ENCODE results near the gene IMPA2.

Gene IMPA2

DNA sequence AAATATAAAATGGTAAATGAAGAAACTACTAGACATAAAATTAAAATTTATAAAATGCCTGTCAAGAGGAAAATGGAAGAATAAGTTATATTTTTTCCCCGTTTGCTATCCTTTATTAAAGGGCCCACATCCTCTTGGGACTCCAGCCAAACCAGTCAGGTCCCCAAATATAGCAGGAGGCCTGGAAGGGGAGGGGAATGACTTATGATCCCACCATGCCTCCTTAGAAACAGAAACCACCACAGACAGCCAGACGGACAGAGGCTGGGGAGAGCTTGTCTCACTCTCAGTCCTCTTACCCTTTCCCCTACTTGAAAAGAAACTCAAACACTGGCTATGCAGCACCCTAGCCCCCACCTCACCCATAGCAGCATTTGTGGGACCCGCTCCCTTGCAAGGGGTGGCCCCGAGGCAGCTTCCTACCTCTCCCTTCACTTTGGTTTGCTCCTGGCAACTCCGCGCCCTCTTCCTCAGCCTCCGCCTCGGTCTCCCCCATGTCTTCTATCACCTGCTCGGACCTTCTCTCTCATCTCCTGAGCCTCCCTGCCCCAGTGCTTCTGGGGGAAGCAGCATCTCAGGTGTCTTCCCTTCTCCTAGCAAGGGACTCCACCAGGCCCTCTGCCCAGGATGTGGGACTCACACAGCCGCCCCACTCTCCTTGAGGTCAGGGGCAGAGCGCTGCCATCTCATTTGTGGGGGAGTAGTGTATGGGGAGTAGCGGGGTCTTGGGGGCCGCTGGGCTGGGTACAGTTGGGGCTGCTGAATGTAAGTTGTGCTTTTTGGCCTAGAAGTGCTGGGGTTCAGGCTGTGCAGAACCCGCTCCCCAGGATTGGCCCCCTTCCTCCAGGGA lies 75.0 kb downstream of the IMPA2 start:
- H3K4me1 ChIP-seq (ENCODE audit: control insufficient read depth, insufficient read depth, low read length) = no peaks in the 10 kb centered on the region
- H3K36me3 ChIP-seq (ENCODE audit: control insufficient read depth in 2 of 2, insufficient read depth in 2 of 2, low read length in 2 of 2) = no peaks in the 10 kb centered on the region
- H3K27ac ChIP-seq (ENCODE audit: low read length) = no peak overlapping the region
- H3K4me3 ChIP-seq (ENCODE audit: low read length in 2 of 2) = no peak overlapping the region
- H3K27me3 ChIP-seq (ENCODE audit: control insufficient read depth in 1 of 2, insufficient read depth in 2 of 2, low read length in 2 of 2) = no peaks in the 10 kb centered on the region
- H3K9ac ChIP-seq (ENCODE audit: low read length in 2 of 2) = no peak overlapping the region
- no peaks in the 10 kb centered on the region for H3K9me3 ChIP-seq (ENCODE audit: control insufficient read depth in 2 of 2, low read length in 2 of 2)

DNA sequence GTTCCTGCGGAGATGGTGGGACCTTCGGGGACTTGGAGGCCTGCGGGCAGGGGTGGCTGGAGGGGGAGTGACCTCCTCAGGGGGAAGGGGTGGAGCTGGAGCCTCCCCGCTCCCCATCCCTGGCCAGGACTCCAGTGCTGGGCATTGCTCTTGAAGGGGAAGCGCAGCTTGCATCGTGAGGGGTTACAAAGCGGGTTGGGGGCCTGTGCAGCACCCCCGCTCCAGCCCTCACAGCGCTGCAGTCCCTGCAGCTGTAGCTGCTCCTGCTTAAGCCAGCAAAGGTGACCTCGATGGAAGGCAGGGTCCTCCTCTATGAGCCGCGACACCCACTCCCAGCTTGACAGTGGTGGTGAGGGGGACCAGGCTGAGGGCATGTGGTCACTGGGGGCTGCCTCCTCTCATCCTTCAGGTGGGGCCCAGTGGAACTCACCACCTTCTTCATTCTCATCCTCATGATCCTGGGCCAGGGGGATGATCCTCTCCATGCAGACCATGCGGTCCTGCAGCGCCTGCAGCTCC lies 75.6 kb downstream of the IMPA2 start:
- Histone ChIP-seq H3K4me3 (ENCODE audit: low read length in 2 of 2) (no peak overlapping the region), H3K9ac (ENCODE audit: low read length in 2 of 2) (no peak overlapping the region), H3K27ac (ENCODE audit: low read length) (no peak overlapping the region), H3K27me3 (ENCODE audit: control insufficient read depth in 1 of 2, insufficient read depth in 2 of 2, low read length in 2 of 2) (no peaks in the 10 kb centered on the region), H3K4me1 (ENCODE audit: control insufficient read depth, insufficient read depth, low read length) (no peaks in the 10 kb centered on the region), H3K36me3 (ENCODE audit: control insufficient read depth in 2 of 2, insufficient read depth in 2 of 2, low read length in 2 of 2) (no peaks in the 10 kb centered on the region), H3K9me3 (ENCODE audit: control insufficient read depth in 2 of 2, low read length in 2 of 2) (no peaks in the 10 kb centered on the region)

DNA sequence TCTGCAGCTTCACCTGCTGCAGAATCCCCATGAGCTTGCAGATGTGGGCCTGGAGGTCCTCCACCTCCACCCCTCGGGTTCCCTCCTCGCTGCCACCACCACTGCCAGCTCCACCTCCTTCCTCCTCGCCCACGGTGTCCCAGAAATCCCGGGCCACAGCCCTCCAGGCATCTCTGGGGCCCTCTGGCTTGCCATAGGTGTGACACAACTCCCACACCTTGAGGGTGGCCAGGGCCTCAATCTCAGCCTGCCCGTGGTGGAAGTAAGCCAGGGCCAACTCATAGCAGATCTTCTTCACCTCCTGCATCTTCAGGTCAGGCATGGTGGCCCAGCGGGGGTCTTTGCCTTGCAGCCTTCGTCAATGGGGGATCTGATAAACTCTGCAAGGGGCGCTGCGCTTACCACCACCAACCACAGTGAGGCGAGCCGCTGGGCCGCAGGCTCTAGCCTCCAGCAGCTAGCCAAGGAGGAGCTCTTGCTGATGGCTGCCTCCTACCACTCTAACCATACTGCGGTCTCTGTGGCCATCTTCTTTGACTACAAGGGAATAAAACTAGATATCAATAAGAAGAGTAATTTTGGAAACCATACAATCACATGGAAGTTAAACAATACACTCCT lies 76.2 kb downstream of the IMPA2 start:
- H3K4me3 ChIP-seq (ENCODE audit: low read length in 2 of 2) = no peak overlapping the region
- H3K36me3 ChIP-seq (ENCODE audit: control insufficient read depth in 2 of 2, insufficient read depth in 2 of 2, low read length in 2 of 2) = no peaks in the 10 kb centered on the region
- H3K9ac ChIP-seq (ENCODE audit: low read length in 2 of 2) = no peak overlapping the region
- H3K4me1 ChIP-seq (ENCODE audit: control insufficient read depth, insufficient read depth, low read length) = no peaks in the 10 kb centered on the region
- no peaks in the 10 kb centered on the region for H3K27me3 ChIP-seq (ENCODE audit: control insufficient read depth in 1 of 2, insufficient read depth in 2 of 2, low read length in 2 of 2)
- H3K27ac ChIP-seq (ENCODE audit: low read length) = no peak overlapping the region
- no peaks in the 10 kb centered on the region for H3K9me3 ChIP-seq (ENCODE audit: control insufficient read depth in 2 of 2, low read length in 2 of 2)

DNA sequence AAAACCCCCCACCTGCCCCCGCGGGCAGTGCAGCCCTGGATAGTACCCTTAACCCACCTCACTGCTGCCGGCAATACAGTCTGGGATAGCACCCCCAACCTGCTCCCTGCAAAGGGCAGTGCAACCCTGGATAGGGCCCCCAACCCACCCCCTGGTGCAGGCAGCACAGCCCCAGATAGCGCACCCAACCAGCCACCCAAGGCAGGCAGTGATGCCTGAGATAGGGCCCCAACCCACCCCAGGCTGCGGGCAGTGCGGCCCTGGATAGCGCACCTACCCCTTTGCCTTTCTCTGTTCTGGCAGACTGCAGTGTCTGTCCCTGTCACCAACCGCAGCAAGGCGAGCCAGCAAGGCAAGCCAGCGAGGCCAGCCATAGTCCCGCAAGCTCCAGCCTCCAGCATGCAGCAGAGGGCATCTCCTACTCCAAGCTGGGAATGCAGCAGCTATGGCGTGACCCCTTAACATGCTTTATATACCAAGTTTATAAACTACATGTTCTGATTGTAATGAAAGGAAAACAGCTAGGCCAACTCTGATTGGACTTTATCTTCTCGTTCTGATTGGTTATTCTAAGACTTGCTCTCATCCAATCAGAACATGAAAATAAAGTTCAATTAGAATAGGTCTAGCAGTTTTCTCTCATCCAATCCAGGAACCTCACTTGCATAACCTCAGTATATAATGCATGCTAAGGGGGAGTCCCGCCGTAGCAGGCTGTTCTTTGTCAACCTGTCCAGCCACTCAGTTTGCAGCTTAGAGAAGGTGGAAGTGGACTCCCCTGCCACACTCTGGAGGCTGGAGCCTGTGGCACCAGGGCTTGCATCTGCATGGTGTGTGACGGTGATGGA lies 78.3 kb downstream of the IMPA2 start:
- Histone ChIP-seq H3K4me3 (ENCODE audit: low read length in 2 of 2) (no peak overlapping the region), H3K27ac (ENCODE audit: low read length) (no peak overlapping the region), H3K4me1 (ENCODE audit: control insufficient read depth, insufficient read depth, low read length) (no peaks in the 10 kb centered on the region), H3K36me3 (ENCODE audit: control insufficient read depth in 2 of 2, insufficient read depth in 2 of 2, low read length in 2 of 2) (no peaks in the 10 kb centered on the region), H3K9ac (ENCODE audit: low read length in 2 of 2) (no peak overlapping the region), H3K9me3 (ENCODE audit: control insufficient read depth in 2 of 2, low read length in 2 of 2) (no peaks in the 10 kb centered on the region), H3K27me3 (ENCODE audit: control insufficient read depth in 1 of 2, insufficient read depth in 2 of 2, low read length in 2 of 2) (no peaks in the 10 kb centered on the region)

DNA sequence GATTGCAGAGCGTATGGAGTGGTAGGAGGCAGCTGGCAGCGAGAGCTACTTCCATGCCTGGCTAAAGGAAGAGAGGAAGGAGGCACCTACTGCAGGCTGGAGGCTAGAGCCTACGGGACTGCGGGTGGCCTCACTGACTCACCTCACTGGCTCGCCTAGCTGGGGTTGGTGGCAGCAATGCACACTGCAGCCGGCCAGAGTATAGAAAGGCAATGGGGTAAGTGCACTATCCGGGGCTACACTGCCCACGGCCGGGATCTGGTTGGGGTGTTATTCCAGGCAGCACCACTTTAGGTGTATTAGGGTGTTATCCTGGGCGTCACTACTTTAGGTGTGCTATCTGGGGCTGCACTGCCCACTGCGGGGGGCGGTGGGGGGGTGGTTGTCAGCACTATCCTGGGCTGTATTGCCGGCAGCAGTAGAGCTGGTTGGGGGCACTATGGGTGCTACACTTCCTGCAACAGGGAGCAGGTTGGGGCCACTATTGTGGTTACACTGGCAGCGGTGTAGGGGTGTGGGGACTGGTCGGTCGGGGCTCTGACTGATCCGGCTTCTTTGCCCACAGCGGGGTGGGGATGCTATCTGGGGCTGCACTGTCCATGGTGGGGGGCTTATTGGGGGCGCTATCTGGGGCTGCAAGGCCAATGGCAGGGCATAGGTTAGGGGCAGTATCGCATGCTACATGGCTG lies 79.0 kb downstream of the IMPA2 start:
- H3K27me3 ChIP-seq (ENCODE audit: control insufficient read depth in 1 of 2, insufficient read depth in 2 of 2, low read length in 2 of 2) = no peaks in the 10 kb centered on the region
- no peaks in the 10 kb centered on the region for H3K36me3 ChIP-seq (ENCODE audit: control insufficient read depth in 2 of 2, insufficient read depth in 2 of 2, low read length in 2 of 2)
- no peaks in the 10 kb centered on the region for H3K4me1 ChIP-seq (ENCODE audit: control insufficient read depth, insufficient read depth, low read length)
- no peak overlapping the region for H3K27ac ChIP-seq (ENCODE audit: low read length)
- no peak overlapping the region for H3K4me3 ChIP-seq (ENCODE audit: low read length in 2 of 2)
- no peaks in the 10 kb centered on the region for H3K9me3 ChIP-seq (ENCODE audit: control insufficient read depth in 2 of 2, low read length in 2 of 2)
- H3K9ac ChIP-seq (ENCODE audit: low read length in 2 of 2) = no peak overlapping the region

DNA sequence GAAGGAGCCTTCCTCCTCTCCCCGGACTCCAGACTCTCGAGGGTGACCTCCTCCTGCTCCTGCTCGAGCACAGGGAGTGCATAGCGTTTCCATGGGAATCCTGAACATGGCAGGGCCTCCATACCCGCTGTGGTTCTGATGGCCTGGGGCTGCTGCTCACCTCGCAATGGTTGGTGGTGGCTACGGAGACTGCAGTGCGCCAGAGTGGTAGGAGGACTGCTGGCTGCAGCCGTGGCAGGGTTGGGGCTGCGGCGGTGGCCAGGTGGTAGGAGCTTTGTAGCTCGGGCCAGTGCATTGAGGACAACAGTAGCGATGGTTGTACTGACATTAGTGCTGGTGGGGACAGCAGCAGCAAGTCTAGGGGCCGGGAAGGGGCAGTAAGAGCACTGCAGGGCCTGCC lies 80.4 kb downstream of the IMPA2 start:
- no peak overlapping the region for H3K27ac ChIP-seq (ENCODE audit: low read length)
- no peaks in the 10 kb centered on the region for H3K4me1 ChIP-seq (ENCODE audit: control insufficient read depth, insufficient read depth, low read length)
- H3K36me3 ChIP-seq (ENCODE audit: control insufficient read depth in 2 of 2, insufficient read depth in 2 of 2, low read length in 2 of 2) = no peaks in the 10 kb centered on the region
- no peak overlapping the region for H3K9ac ChIP-seq (ENCODE audit: low read length in 2 of 2)
- H3K4me3 ChIP-seq (ENCODE audit: low read length in 2 of 2) = no peak overlapping the region
- no peaks in the 10 kb centered on the region for H3K27me3 ChIP-seq (ENCODE audit: control insufficient read depth in 1 of 2, insufficient read depth in 2 of 2, low read length in 2 of 2)
- no peaks in the 10 kb centered on the region for H3K9me3 ChIP-seq (ENCODE audit: control insufficient read depth in 2 of 2, low read length in 2 of 2)

DNA sequence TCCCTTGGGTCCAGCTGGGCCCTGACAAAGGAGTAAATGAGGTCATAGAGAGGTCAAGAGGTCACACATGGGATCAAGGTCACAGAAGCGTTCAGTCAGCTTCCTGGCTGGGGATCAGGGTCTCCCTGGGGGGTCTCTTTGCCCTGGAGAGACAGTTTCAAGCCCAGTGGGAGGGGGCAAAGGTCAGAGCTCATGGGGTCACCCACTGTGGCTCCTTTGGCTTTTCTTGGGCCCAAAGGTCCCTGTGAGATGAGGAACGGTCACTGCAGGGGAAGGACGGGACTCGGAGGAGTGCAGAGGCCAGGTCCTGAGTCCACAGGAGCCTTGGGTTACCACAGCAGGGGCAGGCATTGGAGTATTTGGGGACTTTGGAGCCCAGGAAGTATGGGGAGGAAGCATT lies 81.7 kb downstream of the IMPA2 start:
- no peaks in the 10 kb centered on the region for H3K36me3 ChIP-seq (ENCODE audit: control insufficient read depth in 2 of 2, insufficient read depth in 2 of 2, low read length in 2 of 2)
- H3K9ac ChIP-seq (ENCODE audit: low read length in 2 of 2) = no peak overlapping the region
- no peak overlapping the region for H3K4me3 ChIP-seq (ENCODE audit: low read length in 2 of 2)
- H3K4me1 ChIP-seq (ENCODE audit: control insufficient read depth, insufficient read depth, low read length) = no peaks in the 10 kb centered on the region
- H3K27me3 ChIP-seq (ENCODE audit: control insufficient read depth in 1 of 2, insufficient read depth in 2 of 2, low read length in 2 of 2) = no peaks in the 10 kb centered on the region
- no peak overlapping the region for H3K27ac ChIP-seq (ENCODE audit: low read length)
- H3K9me3 ChIP-seq (ENCODE audit: control insufficient read depth in 2 of 2, low read length in 2 of 2) = no peaks in the 10 kb centered on the region

DNA sequence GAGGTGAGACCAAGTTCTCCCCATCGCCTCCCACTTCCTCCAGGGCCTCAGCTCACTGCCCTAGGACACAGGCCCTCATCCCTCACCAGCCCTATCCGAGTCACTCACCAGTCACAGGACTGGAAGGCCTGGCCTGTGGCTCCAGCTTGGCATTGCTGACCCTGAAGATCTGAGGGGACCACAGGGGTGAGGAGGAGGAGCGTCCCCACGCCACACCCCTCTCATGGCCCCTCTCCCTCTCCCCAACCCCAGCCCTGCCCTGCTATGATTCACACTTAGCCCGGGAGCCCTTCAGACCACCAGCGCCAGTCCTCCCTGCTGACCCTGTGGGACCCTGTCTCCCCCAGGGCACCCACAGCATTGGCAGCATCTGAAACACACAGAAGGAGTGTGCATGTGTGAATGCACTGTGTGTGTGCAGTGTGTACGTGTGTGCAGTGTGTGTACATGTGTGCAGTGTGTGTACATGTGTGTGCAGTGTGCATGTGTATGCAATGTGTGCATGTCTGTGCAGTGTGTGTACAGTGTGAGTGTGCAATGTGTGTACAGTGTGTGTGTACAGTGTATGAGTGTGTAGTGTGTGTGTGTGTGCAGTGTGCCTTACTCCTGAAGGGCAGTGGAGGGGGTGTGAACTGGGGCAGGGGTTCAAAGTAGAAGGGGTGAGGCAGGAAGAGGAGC lies 82.9 kb downstream of the IMPA2 start:
- no peaks in the 10 kb centered on the region for H3K27me3 ChIP-seq (ENCODE audit: control insufficient read depth in 1 of 2, insufficient read depth in 2 of 2, low read length in 2 of 2)
- no peaks in the 10 kb centered on the region for H3K9me3 ChIP-seq (ENCODE audit: control insufficient read depth in 2 of 2, low read length in 2 of 2)
- no peak overlapping the region for H3K27ac ChIP-seq (ENCODE audit: low read length)
- no peak overlapping the region for H3K4me3 ChIP-seq (ENCODE audit: low read length in 2 of 2)
- H3K4me1 ChIP-seq (ENCODE audit: control insufficient read depth, insufficient read depth, low read length) = no peaks in the 10 kb centered on the region
- H3K36me3 ChIP-seq (ENCODE audit: control insufficient read depth in 2 of 2, insufficient read depth in 2 of 2, low read length in 2 of 2) = no peaks in the 10 kb centered on the region
- no peak overlapping the region for H3K9ac ChIP-seq (ENCODE audit: low read length in 2 of 2)

DNA sequence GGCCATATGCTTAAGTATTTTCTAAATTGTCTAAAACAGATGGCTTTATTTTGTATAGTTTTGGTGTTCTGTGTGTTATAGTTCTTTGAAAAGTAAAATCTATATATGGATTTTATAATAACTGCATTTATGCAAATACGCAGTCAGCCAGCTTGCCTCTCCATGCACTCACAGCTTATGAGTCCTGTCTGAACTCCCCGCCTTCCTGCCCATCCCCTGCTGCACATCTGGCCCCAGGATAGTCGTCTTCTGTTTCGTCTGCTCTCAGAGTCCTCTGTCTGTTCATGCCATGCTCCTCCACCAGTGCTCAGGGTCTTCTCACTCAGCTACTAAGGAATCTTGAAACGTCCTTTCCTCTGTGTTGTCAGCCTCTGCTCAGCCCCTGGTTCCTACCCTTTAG lies 84.1 kb downstream of the IMPA2 start:
- H3K9ac ChIP-seq (ENCODE audit: low read length in 2 of 2) = no peak overlapping the region

More for the DNA sequence above, 84.1 kb downstream of the IMPA2 start:
- H3K4me3 ChIP-seq (ENCODE audit: low read length in 2 of 2) = no peak overlapping the region
- no peaks in the 10 kb centered on the region for H3K4me1 ChIP-seq (ENCODE audit: control insufficient read depth, insufficient read depth, low read length)
- no peaks in the 10 kb centered on the region for H3K27me3 ChIP-seq (ENCODE audit: control insufficient read depth in 1 of 2, insufficient read depth in 2 of 2, low read length in 2 of 2)
- H3K36me3 ChIP-seq (ENCODE audit: control insufficient read depth in 2 of 2, insufficient read depth in 2 of 2, low read length in 2 of 2) = no peaks in the 10 kb centered on the region
- no peaks in the 10 kb centered on the region for H3K9me3 ChIP-seq (ENCODE audit: control insufficient read depth in 2 of 2, low read length in 2 of 2)
- no peak overlapping the region for H3K27ac ChIP-seq (ENCODE audit: low read length)

Measured in stomach smooth muscle (tissue), 2 donors.